Activated CD4-positive, alpha-beta T cell treated with anti-CD3 and anti-CD28 coated beads for 48 hours (primary cell): ENCODE measurements around the gene ATP6V1D.
A peak's percentile ranks its signal among the peaks of the same experiment; 100 is the strongest.
"Not testable (repeated sequence)": the region's sequence is repeated elsewhere in the genome, so short reads cannot be mapped to it uniquely, and the experiment has no call there.

Experiments used
- DNase-seq: peaks from one replicate; pipeline ENCODE4 v3.0.0-alpha.2; 2020

ATP6V1D gene

GRCh38 chr14:67365476-67365875, 5.9 kb upstream of the ATP6V1D start:
- no peak for DNase-seq

- no peak for DNase-seq
These were observed 1.0 kb upstream of the ATP6V1D start for GRCh38 chr14:67360470-67361206.

DNA sequence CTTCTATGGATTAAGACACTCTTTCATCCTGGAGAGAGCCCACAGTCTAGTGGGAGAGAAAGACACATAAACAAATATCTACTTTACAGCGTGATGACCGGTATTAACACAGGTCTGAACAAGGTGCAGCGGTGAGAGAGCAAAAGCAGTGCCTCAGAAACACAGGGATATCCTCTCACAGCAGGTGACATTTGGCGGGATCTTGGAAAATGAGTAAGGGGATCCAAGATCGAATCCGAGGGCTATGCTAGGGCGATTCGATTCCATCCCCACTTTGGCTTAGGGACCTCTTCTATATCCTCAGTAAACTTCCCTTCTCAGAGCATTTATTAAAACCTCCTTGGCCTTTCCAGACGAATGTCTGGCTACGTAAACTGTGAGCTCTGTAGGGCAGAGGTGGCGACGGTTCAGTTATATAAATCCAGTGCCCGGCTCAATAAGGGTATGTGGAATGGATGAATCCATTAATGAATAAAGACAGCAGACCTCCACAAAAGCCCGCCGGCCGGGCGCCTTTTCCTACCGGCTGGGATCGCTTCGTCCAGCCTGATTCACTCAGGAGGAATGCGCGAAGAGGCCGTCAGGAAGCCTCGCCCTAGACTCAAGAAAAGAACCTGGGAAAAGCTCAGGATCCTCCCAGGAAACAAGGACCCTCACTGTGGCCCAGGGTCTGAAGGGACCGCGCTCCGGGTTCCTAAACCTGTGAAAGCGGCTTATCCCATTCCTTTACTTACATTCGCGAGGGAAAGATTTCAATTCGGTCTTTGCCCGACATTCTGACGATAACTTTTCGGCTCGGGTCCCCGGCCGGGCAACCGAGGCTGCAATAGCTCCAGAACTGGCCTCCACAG, 455 bp downstream of the ATP6V1D start:
- DNase-seq: no peak

- DNase-seq: no peak
These were observed 1.6 kb downstream of the ATP6V1D start for GRCh38 chr14:67357969-67358354.

- DNase-seq: no peak
These were observed 2.2 kb downstream of the ATP6V1D start for GRCh38 chr14:67357186-67357968.

DNA sequence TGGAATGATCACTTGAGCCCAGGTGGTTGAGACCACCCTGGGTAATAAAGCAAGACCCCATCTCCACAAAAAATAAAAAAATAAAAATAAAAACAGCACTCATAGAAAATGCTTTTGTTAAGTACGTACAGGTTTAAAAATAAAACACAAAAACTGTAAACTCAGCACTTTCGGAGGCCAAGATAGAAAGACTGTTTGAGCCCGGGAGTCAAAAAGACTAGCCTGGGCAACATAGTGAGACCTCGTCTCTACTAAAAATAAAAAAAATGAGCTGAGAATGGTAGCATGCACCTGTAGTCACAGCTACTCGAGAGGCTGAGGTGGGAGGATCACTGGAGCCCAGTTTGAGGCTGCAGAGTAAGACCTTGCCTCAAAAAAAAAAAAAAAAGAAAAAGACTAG, 7.5 kb downstream of the ATP6V1D start:
- no peak for DNase-seq

GRCh38 chr14:67345583-67345982, 14.0 kb downstream of the ATP6V1D start:
- no peak for DNase-seq

DNA sequence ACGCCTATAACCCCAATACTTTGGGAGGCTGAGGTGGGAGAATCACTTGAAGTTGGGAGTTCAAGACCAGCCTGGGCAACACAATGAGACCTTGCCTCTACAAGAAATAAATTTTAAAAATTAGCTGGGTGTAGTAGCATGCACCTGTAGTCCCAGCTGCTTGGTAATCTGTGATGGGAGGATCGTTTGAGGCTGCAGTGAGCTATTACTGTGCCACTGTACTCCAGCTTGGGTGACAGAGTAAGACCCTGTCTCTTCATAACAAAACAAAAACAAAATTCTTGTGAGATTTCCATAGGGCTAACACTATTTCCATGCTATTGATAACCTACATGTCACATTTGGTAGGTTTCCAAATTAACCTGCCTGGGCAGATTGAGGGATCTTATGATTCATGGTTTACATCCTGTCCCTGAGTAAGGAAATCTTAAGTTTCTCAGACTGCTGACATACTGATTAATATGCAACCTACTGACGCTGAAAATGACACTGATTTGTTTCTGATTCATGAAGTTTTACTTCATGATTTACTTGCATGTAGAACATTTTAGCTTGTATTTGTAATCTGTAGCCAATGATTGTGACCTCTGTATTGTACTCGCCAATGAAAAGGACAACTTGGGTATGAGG, 15.9 kb downstream of the ATP6V1D start:
- no peak for DNase-seq

DNA sequence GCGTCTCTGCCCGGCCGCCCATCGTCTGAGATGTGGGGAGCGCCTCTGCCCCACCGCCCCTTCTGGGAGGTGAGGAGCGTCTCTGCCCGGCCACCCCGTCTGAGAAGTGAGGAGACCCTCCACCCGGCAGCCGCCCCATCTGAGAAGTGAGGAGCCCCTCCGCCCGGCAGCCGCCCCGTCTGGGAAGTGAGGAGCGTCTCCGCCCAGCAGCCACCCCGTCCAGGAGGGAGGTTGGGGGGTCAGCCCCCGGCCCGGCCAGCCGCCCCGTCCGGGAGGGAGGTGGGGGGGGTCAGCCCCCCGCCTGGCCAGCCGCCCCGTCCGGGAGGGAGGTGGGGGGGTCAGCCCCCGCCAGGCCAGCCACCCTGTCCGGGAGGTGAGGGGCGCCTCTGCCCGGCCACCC, 18.4 kb downstream of the ATP6V1D start:
- DNase-seq: not testable (repeated sequence)

- peak; percentile 11 for DNase-seq
These were observed 23.8 kb downstream of the ATP6V1D start for GRCh38 chr14:67335781-67336180.

- no peak for DNase-seq
These were observed 27.1 kb downstream of the ATP6V1D start for GRCh38 chr14:67332468-67332867.

DNA sequence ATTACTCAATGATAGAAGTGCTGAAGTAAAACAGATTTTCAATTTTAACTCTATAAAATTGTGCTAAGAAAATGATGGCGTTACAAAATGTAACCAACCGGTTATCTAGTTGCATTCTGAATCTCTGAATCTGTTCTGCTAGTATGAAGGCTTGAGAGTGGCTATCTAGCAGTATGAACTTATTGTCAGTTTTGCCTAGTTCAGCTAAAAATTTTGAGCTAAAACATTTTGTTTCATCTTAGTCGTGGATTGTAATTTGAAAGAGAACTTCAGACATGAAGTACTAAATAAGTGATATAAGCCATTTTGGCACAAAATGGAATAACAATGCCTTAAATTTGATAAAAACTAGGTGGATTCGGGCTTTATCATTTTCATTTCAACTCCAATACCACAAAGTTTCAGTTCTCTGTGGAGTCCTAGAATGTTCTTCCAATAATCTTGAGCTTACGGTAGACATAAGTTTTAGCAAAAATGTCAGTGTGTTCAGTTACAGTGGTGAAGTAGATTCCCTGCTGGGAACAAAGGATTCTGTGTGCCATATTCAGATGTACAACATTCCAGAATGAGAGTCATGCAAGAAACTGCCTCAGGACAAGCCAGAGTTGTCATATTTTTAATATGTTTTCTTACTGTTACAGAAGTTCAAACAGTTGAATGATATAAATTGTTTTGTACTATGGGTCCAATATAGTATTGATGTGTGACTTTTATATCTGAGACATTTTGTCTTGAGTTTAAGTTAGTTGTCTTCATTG, 28.1 kb downstream of the ATP6V1D start:
- no peak for DNase-seq

- not testable (repeated sequence) for DNase-seq
These were observed 29.9 kb downstream of the ATP6V1D start for GRCh38 chr14:67329666-67330065.

DNA sequence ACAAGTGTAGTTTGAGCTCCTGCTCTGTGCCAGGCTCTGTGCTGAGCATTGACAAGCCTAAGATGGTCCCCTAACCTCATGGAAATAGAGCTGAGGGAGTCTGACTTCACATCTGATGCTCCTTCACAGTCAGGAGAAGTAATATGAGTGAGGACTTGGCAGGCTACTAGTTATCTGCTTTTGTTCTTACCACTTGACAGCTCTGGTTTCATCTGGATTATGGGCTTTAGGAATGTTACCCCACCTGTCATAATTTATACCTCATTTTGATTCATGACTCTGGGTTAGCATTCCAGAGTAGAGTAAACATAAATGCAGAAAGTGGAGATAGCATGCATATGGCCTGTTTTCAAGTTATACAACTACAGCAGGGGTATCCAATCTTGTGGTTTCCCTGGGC, 40.5 kb downstream of the ATP6V1D start:
- DNase-seq: no peak

DNA sequence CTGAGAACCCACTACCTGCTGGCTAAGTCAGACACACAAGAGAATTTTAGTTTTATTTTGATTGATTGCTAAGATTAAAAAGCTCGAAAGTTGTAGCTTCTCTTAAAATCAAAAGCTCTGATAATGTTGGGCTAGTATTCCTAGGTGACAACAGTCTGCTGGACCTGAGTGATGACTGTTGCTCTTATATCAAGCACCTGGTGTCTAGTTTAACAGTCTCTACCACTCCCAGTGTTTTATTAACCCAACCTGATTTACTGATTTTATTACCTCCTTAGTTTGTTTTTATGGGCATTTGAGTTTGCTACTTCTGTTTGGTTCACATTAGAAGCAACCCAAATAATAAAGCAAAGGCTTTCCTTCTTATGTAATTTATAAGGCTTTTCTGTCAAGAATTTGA, 41.8 kb downstream of the ATP6V1D start:
- DNase-seq: no peak

- DNase-seq: no peak
These were observed 46.5 kb downstream of the ATP6V1D start for GRCh38 chr14:67313153-67313552.

DNA sequence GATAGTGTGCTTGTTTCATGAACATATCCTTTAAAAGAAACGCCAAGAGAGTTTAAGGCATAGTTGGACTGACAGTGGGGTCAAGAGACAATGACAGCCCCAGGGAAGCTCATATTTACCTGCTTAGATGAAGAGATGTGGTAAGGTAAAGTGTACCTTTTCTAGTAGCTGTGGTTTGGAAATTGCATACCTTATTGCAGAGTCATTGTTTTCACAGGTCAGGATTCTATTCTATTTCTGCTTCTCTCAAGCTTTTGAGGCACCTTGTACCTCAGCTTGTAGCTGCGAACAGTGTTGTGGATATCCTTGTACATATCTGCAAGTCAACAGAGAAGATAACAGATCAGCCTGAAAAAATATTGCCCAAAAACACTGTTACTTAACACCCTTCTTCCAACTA, 47.7 kb downstream of the ATP6V1D start:
- no peak for DNase-seq
